GM18870 (cell line): ENCODE measurements around the gene KRTAP10-1.
"Not testable (repeated sequence)": the region's sequence is repeated elsewhere in the genome, so short reads cannot be mapped to it uniquely, and the experiment has no call there.

Experiments
- ATAC-seq: cut with Tn5 transposase; IDR thresholded peaks from one replicate; pipeline ENCODE4 v1.9.1; 2021; ENCODE audit warnings: moderate library complexity; ENCODE audit not compliant: unreplicated experiment

KRTAP10-1 gene

GRCh38 chr21:44505673-44506278 is 34.2 kb downstream of the KRTAP10-1 start:
- ATAC-seq, result no peak

DNA sequence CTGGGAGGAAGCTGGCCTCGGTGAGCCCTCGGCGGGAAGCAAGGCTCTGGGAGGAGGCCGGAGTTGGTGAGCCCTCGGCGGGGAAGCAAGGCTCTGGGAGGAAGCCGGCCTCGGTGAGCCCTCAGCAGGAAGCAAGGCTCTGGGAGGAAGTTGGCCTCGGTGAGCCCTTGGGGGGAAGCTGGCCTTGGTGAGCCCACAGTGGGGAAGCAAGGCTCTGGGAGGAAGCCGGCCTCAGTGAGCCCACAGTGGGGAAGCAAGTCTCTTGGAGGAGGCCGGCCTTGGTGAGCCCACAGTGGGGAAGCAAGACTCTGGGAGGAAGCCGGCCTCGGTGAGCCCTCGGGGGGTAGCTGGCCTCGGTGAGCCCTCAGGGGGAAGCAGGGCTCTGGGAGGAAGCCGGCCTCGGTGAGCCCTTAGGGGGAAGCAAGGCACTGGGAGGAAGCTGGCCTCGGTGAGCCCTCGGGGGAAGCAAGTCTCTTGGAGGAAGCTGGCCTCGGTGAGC is 36.0 kb downstream of the KRTAP10-1 start:
- ATAC-seq, result no peak

GRCh38 chr21:44503006-44503889 is 36.7 kb downstream of the KRTAP10-1 start:
- not testable (repeated sequence) for ATAC-seq

DNA sequence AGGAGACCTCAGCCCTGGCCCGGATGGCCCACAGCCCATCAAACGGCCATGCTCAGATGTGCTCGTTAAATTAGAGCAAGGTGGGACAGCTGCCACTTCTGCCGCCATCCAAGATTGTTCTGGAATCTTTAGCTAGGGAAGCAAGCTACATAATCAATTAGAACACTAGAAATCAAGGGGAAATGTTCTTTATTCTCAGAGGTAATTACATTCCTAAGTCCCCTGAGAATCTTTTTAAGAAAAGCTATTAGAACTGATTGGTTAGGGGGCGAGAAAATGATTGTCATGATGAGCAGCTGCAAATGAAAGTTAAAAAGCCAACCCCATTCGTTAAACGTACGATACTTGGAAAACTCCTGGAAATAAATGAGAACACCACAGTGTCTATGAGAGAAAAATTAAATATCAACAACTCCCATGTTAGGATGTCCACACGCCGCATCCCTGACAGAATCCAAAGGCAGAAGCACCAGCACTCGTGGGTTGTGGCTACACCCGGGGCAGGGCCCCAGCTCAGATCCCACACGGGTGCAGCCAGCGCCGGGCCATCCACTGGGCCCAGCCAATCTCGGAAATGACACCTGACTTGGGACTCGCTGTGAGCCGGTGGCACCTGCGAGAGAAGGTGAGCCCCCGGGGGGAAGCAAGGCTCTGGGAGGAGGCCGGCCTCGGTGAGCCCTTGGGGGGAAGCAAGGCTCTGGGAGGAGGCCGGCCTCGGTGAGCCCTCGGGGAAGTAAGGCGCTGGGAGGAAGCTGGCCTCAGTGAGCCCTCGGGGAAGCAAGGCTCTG is 37.6 kb downstream of the KRTAP10-1 start:
- ATAC-seq, result no peak

- no peak for ATAC-seq
Observed at GRCh38 chr21:44500111-44500510, 39.9 kb downstream of the KRTAP10-1 start.

- no peak for ATAC-seq
Observed at GRCh38 chr21:44499631-44500030, 40.4 kb downstream of the KRTAP10-1 start.

DNA sequence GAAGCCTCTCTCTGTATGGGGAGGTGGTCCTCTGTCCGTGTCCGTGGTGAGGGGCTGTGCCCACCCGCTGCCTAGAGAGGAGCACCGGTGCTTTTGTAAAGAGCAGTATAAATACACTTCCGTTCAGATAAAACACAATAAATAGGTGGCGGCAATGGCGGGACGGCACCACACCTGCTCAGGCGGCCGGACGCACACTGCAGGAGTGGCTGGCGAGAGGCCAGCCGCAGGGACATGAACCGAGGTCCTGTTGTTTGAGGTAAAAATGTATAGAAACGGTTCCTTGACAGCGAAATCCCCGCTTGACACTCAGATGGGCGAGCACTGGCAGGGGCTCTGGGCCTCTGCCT is 40.8 kb downstream of the KRTAP10-1 start:
- no peak for ATAC-seq

DNA sequence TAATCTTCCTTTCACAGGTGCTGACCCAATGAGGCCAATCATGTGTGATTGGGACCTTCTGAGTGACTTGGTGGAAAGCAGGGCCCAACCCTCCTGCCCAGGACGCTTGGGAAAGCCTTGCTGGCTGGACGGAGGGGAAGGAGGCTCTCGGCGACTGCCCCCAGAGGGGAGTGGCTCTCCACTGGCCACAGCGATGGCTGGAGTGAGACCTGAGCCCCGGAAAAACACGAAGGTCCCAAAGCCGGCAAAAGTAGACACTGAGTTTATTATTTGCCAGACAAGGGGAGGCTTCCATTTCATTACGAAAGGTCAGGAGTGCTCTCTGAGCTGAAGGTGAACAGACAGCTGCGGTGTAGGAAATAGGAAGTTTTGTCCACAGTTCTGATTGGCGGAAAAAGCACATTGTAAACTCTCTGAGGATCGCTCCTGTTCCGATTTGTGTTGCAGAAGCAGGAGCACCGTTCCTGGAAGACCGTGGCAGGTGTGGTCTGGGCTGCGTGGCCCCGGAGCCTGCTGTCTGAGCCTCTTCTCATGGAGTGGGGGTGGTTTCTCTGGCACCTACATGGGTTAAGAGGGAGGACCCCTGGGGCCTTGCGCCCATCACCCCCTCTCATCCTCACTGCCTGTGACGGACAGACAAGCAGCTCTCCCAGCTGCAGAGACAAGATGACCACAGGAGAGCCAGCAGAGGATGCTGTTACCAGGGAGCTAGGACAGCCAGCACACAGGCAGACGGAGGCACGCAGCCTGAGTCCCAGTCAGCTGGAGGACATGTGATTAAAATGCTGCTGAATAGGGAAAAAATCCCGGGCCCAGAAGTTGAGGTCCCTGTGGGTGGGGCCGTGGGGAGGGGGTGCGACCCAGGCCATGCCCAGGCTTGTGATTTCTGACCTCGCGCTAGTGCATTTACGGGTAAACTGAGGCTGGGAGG is 41.5 kb downstream of the KRTAP10-1 start:
- ATAC-seq, result no peak

DNA sequence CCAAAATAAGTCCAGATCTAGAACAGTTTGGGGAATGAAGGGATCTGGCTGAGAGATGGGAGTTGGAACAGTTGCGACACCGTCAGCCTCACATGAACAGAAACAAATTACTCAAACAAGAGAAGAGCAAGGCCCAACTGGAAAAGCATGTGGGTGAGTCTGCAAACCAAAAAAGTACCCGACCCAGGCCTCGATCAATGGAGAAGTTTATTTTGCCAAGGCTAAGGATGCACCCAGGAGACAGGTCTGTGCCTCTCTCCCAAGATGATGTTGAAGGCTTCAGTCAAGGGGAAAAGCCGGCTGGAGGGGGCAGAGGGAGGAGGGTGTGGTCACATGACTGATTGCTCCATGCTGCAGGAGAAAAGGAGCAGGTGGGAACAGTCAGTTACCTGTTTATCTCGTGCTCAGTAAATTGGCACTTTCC is 42.3 kb downstream of the KRTAP10-1 start:
- ATAC-seq, result no peak

- no peak for ATAC-seq
Observed at GRCh38 chr21:44496564-44497550, 43.1 kb downstream of the KRTAP10-1 start.

GRCh38 chr21:44495611-44496563 is 44.1 kb downstream of the KRTAP10-1 start:
- no peak for ATAC-seq

DNA sequence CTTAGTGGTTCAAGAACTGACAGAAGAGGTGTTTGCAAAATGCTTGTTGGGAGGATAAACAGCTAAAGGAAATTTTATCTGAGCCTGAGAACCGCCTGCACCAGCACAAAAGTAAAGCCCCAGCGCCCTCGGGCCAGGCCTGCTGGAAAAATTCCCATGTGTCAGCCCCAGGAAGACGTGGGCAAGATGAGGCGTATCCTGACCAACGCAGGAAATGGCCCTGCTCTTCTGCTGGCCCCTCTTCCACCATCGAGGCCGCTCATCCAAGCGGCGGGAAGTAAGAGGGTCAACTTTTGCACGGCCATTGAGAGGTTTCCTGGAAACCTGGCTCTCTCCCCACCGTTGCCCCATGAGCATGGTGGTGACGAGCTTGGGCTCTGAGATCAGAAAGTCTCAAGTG is 45.0 kb downstream of the KRTAP10-1 start:
- ATAC-seq, result no peak

DNA sequence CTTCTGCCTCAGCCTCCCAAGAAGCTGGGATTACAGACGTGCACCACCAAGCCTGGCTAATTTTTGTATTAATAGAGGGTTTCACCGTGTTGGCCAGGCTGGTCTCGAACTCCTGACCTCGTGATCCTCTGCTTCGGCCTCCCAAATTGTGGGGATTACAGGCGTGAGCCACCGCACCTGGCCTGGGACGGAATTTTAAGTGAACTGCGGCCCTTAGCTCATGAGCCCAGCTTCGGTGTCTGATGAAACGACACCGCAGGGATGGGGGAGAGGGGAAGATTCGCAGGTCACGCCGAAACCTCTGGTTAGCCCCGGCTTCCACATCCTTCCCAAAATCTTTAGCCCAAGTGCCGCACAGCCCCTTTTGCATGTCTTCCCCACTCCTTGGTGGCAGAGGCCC is 45.6 kb downstream of the KRTAP10-1 start:
- ATAC-seq, result no peak

- ATAC-seq, result no peak
Observed at GRCh38 chr21:44492567-44493385, 47.2 kb downstream of the KRTAP10-1 start.

DNA sequence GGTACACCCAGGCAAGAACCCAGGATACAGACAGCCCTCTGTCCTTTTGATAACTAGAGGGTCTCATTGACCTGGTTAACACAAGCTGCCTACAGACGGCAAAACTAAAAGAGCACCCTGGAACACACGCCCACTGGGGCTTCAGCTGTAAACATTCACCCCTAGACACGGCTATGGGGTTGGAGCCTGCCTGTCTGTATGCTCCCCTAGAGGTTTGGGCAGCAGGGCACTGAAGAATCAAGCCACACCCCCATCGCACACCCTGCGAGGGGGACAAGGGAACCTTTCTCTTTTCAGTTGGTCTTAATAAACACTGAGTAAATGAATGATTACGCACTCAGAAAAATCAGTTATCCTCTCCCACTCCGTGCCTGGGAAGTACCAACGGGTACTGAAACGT is 49.2 kb downstream of the KRTAP10-1 start:
- no peak for ATAC-seq

DNA sequence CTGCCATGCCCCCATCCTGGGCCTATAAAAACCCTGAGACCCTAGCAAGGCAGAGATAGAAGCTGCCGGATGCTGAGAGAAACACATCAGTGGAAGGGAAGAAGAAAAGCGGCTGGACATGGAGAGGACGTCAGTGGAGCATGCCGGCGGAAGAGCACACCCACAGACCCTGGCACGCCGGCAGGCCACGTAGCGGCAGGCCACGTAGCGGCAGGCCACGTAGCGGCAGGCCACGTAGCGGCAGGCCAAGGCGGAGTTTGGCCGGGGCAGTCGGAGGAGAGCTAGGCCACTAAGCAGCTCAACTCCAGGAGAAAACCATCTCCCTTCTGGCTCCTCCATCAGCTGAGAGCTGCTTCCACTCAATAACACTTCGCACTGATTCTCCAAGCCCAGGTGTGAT is 49.6 kb downstream of the KRTAP10-1 start:
- no peak for ATAC-seq

DNA sequence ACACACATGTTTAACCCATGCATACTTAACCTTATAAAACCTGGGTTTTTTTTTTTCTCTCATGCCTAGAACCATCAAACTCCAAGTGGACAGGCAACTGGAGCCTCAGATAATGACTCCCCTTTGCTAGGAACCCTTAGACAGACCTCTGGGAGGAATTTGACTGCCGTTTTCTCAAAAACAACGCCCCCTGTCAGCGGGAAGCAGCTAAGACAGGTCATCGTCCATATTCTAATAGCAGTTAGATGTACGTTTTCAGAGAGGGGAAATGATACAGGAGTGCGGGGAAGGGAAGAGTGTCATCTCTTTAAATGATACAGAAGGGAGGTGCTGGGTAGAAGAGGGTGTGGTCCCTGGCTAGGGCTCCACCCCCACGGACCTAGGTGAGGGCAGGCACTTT is 50.0 kb downstream of the KRTAP10-1 start:
- no peak for ATAC-seq
